ENCODE results near the gene PLXNA2.

The PLXNA2 gene

GRCh38 chr1:208242941-208243526, 1.1 kb downstream of the PLXNA2 start:
- DNase-seq (ENCODE audit: low read depth in 2 of 3, low spot score in 1 of 3): no peak

DNA sequence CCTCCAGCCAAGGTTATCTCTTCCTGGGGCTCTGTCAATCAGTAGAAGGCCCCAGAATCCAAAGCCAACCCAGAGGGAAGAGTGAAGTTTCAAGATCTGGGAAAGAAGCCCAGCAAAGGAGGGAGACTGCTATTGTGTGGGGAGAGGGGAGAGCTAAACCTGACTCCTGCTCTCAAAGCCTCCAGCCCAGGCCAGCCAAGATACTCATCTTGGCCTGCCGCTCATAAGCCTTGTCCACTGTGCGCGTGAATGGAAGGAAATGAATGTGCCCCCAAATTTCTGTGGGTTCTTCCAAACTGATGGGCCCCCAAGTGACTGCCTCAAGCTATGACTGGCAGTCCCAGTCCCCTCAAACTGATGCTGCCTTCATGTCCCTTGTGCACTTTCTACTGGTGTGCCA, 2.0 kb downstream of the PLXNA2 start:
- no peak for DNase-seq (ENCODE audit: low read depth in 2 of 3, low spot score in 1 of 3)

GRCh38 chr1:208241512-208241911, 2.7 kb downstream of the PLXNA2 start:
- DNase-seq (ENCODE audit: low read depth in 2 of 3, low spot score in 1 of 3): no peak

- no peak for DNase-seq (ENCODE audit: low read depth in 2 of 3, low spot score in 1 of 3)
Measured at GRCh38 chr1:208240662-208241355, 3.4 kb downstream of the PLXNA2 start.

GRCh38 chr1:208239473-208240381, 4.5 kb downstream of the PLXNA2 start:
- no peak for DNase-seq (ENCODE audit: low read depth in 2 of 3, low spot score in 1 of 3)

DNA sequence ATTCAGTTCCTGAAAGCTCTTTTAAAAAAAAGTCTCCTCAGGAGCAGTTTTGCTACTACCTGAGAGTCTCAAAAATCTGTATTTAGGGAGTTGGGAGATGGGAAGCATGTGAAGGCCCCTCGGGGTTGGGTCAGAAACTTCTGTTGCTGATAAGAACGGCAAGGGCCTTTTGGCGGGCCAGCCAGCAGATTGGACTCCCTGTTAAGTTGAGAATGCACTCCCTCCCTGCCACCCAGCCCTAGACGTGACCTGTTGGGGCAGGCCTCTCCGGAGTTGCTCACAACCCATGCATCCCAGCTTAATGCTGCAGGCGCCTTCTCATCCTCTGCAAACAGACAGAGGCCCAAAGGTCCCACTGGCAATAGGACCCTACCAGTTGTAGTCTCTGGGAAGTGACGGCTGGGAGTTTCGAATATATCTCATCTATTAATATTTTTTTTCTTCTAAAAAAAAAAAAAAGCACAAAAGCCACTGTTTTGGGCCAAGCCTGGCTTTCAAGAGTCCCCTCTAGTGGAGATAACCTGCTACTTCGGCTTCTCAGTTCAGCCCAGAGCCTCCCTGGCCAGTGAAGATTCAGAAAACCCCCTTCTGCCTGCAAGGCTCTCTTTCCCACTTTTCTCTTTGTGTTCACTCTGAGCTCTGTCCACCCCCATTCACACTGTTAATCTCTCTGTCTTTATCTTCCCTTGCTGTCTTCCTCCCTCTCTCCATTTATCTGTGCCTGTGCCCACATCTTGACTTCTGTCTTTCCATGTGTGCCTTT, 5.3 kb downstream of the PLXNA2 start:
- no peak for DNase-seq (ENCODE audit: low read depth in 2 of 3, low spot score in 1 of 3)

- no peak for DNase-seq (ENCODE audit: low read depth in 2 of 3, low spot score in 1 of 3)
Measured at GRCh38 chr1:208237241-208237640, 6.9 kb downstream of the PLXNA2 start.

DNA sequence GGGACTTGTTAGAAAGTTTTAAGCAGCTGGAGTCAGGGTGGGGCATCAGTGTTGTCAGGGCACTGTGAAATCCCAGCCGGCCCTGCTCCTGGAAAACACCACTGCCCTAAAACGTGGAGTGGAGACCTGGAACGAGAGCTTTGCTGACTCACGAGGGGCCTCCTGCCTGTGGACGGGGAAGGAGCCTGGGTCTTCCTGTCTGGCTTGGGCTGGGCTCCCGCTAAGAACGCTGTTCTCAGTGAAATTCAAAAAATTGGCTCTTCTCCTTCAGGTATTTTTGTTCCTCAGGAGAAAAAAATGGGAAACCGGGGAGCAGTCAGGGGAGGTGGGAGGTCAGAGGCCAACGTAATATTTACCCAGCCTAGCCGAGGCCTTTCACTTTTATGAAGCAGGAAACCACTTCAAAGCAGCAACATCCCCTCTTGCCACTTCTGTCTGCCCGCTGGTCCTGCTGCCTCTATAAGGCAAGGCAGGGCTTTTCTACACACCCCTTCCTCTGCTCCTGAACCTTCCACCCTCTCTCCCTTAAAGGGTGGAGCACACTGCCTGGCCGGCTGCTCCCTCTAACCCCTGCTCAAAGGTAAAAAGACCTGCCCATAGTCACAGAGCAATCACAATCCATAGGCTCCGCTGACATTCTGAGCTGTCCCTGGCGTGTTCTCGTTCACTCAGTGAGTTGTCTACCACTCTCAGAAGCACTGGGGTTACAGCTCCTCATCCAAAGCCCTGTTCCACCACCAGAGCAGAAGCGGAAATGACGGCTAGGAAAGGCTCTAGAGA, 8.0 kb downstream of the PLXNA2 start:
- no peak for DNase-seq (ENCODE audit: low read depth in 2 of 3, low spot score in 1 of 3)

GRCh38 chr1:208235356-208235981, 8.7 kb downstream of the PLXNA2 start:
- DNase-seq (ENCODE audit: low read depth in 2 of 3, low spot score in 1 of 3): no peak

GRCh38 chr1:208234721-208235120, 9.5 kb downstream of the PLXNA2 start:
- no peak for DNase-seq (ENCODE audit: low read depth in 2 of 3, low spot score in 1 of 3)

- no peak for DNase-seq (ENCODE audit: low read depth in 2 of 3, low spot score in 1 of 3)
Measured at GRCh38 chr1:208233978-208234377, 10.2 kb downstream of the PLXNA2 start.

GRCh38 chr1:208233546-208233945, 10.6 kb downstream of the PLXNA2 start:
- no peak for DNase-seq (ENCODE audit: low read depth in 2 of 3, low spot score in 1 of 3)

- DNase-seq (ENCODE audit: low read depth in 2 of 3, low spot score in 1 of 3): no peak
Measured at GRCh38 chr1:208232662-208233038, 11.5 kb downstream of the PLXNA2 start.

GRCh38 chr1:208231881-208232661, 12.1 kb downstream of the PLXNA2 start:
- DNase-seq (ENCODE audit: low read depth in 2 of 3, low spot score in 1 of 3): no peak

GRCh38 chr1:208230668-208231529, 13.3 kb downstream of the PLXNA2 start:
- no peak for DNase-seq (ENCODE audit: low read depth in 2 of 3, low spot score in 1 of 3)

DNA sequence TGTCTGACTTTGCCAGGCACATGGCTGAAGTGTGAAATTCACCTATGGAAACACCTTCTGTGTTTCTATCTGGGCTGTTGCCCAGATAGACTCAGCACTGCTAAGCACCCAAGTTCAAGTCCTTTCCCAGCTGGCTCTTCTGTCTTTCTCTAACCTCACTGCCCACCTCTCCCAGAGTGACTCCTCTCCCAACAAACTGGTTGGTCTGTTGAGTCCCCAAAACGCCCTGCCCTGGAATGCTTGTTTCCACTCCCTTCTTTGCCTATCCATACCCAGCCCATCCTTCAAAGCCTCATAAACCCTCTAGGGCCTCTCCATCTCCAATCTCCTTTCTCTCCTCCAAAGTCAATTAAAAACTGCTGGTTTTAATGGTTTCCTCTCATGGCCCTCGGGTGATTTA, 15.6 kb downstream of the PLXNA2 start:
- no peak for DNase-seq (ENCODE audit: low read depth in 2 of 3, low spot score in 1 of 3)

DNA sequence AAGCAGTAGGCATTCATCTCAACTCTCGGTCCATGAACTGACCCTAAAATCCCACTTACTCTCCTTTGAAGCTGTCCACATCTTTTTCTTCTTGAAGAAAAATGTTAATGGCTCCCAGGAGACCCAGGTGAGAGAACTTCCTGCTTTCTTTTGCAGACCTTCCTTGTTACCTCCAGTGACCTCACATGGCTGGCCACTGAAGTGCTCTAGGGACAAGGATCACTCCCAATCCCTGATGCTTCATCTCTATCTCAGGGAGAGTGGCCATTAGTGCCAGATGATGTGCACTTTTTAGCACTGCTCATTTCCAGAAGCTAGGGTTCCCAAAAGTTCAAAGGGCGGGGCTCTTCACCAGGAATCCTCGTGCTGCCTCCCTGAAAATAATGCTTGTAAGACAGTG, 16.2 kb downstream of the PLXNA2 start:
- DNase-seq (ENCODE audit: low read depth in 2 of 3, low spot score in 1 of 3): no peak

- no peak for DNase-seq (ENCODE audit: low read depth in 2 of 3, low spot score in 1 of 3)
Measured at GRCh38 chr1:208227366-208227765, 16.8 kb downstream of the PLXNA2 start.

Measured in stimulated activated CD4-positive, alpha-beta T cell treated with anti-CD3 and anti-CD28 coated beads, Interleukin-12 subunit alpha, Interleukin-12 subunit beta, amount 100 ng/mL, for 48 hours (primary cell).